ENCODE results near the gene ADAMTS3. TPM values are rescaled to one million over a fixed set of nuclear protein-coding genes. Genes with fewer than 3 reads are reported as not detected.

Gene ADAMTS3
- polyA plus RNA-seq, 2 of the 4 experiments (the other 2 are of a cell fraction) = 0.03 TPM; not detected in 1

DNA sequence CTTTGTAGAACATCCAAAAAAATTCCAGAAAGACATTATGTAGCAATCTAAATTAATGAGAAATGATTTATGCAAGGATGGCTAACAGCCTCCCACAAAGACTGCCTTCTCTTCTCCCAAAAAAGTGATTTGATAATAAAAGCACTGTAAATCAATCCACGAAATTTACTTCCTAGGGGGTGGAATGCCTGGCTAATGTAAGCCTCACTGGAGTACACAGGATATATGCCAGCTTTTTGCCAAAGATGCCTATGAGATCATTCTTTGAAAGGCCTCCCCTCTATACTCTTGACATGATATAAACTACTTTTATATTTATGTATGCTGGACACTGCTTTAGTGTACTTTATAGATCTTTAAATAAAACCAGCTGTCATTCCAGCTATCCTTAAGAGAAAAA lies 211.1 kb downstream of the ADAMTS3 start:
- TF ChIP-seq, protein P1, sequence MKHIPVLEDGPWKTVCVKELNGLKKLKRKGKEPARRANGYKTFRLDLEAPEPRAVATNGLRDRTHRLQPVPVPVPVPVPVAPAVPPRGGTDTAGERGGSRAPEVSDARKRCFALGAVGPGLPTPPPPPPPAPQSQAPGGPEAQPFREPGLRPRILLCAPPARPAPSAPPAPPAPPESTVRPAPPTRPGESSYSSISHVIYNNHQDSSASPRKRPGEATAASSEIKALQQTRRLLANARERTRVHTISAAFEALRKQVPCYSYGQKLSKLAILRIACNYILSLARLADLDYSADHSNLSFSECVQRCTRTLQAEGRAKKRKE (CRISPR knock-in tag; IDR thresholded peaks at IDR 0.05; ENCODE audit: low read depth) = no peak
- TF ChIP-seq ZC3H11A (IDR thresholded peaks at IDR 0.05) (no peak), RCOR1 (IDR thresholded peaks at IDR 0.05; ENCODE audit: low read depth, low read length) (no peak), CHD2 (IDR thresholded peaks at IDR 0.05; ENCODE audit: low read length, partially characterized antibody) (no peak), JUNB (IDR thresholded peaks at IDR 0.05) (no peak), HOXA7 (CRISPR knock-in tag; IDR thresholded peaks at IDR 0.05) (no peak), RFX5 (IDR thresholded peaks at IDR 0.05) (no peak), RNF2 (IDR thresholded peaks at IDR 0.05; ENCODE audit: borderline replicate concordance, low read depth) (no peak), FOSL2 (IDR thresholded peaks at IDR 0.05) (no peak), FOSL2 (CRISPR knock-in tag; IDR thresholded peaks at IDR 0.05) (no peak), RAD21 (conservative IDR thresholded peaks at IDR 0.05 in 1 of 2, IDR thresholded peaks at IDR 0.05 in 1 of 2) (no peak), POLR2AphosphoS2 (conservative IDR thresholded peaks at IDR 0.05; ENCODE audit: low read length) (no peak), EHF (CRISPR knock-in tag; IDR thresholded peaks at IDR 0.05) (no peak), RARB (CRISPR knock-in tag; IDR thresholded peaks at IDR 0.05) (no peak), CBX8 (IDR thresholded peaks at IDR 0.05) (no peak), HEYL (CRISPR knock-in tag; IDR thresholded peaks at IDR 0.05) (no peak), NPAS2 (CRISPR knock-in tag; IDR thresholded peaks at IDR 0.05; ENCODE audit: borderline replicate concordance) (no peak)
- TF ChIP-seq, protein P2, sequence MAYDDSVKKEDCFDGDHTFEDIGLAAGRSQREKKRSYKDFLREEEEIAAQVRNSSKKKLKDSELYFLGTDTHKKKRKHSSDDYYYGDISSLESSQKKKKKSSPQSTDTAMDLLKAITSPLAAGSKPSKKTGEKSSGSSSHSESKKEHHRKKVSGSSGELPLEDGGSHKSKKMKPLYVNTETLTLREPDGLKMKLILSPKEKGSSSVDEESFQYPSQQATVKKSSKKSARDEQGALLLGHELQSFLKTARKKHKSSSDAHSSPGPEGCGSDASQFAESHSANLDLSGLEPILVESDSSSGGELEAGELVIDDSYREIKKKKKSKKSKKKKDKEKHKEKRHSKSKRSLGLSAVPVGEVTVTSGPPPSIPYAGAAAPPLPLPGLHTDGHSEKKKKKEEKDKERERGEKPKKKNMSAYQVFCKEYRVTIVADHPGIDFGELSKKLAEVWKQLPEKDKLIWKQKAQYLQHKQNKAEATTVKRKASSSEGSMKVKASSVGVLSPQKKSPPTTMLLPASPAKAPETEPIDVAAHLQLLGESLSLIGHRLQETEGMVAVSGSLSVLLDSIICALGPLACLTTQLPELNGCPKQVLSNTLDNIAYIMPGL (CRISPR knock-in tag; IDR thresholded peaks at IDR 0.05; ENCODE audit: borderline replicate concordance) = no peak
- TF ChIP-seq, protein P3, sequence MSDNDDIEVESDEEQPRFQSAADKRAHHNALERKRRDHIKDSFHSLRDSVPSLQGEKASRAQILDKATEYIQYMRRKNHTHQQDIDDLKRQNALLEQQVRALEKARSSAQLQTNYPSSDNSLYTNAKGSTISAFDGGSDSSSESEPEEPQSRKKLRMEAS (IDR thresholded peaks at IDR 0.05) = no peak
- TF ChIP-seq, protein P4, sequence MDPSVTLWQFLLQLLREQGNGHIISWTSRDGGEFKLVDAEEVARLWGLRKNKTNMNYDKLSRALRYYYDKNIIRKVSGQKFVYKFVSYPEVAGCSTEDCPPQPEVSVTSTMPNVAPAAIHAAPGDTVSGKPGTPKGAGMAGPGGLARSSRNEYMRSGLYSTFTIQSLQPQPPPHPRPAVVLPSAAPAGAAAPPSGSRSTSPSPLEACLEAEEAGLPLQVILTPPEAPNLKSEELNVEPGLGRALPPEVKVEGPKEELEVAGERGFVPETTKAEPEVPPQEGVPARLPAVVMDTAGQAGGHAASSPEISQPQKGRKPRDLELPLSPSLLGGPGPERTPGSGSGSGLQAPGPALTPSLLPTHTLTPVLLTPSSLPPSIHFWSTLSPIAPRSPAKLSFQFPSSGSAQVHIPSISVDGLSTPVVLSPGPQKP (IDR thresholded peaks at IDR 0.05; ENCODE audit: low read depth, low read length) = no peak
- CTCF ChIA-PET = no interaction called here
- Histone ChIP-seq H3K4me1 (no peaks in the 10 kb centered on the region), H3K4me3 (no peak overlapping the region), H3K27ac (no peak overlapping the region), H3K9me3 (no peaks in the 10 kb centered on the region), H3K4me2 (no peak overlapping the region)
- 0% methylated on average over 1 of the region's 1 CpG for WGBS (ENCODE audit: missing lambda C conversion rate)
- POLR2A ChIA-PET = no interaction called here
- no peak for ATAC-seq
- DNase-seq (ENCODE audit: low read depth in 1 of 2, low spot score in 1 of 2) = no peak
- no peak for FAIRE-seq

DNA sequence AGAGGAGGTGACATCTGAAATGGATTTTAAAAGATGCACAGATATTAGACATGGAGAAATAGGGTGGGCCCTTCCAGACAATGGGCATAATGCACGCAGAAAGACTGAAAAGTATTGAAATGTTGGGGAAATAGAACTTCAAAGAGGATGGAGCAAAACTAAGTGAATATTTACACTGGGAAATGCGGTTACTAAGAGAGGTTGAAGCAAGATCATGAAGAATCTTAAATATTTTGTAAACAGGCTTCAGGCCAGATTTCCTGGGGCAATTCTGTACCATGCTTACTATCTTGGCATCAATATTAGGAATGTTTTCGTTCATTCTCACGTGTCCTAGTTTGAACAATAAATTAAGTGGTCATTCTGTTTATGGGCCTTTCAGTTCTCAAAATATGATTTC lies 216.3 kb downstream of the ADAMTS3 start:
- H3K4me3 ChIP-seq = no peak overlapping the region
- ATAC-seq (no peak), DNase-seq (ENCODE audit: low read depth in 1 of 2, low spot score in 1 of 2) (no peak), FAIRE-seq (no peak)
- no peak overlapping the region for H3K27ac ChIP-seq
- CTCF ChIA-PET = no interaction called here
- H3K4me1 ChIP-seq = no peaks in the 10 kb centered on the region
- WGBS (ENCODE audit: missing lambda C conversion rate) = 5% methylated on average over 4 of the region's 4 CpGs
- no peaks in the 10 kb centered on the region for H3K9me3 ChIP-seq
- no peak overlapping the region for H3K4me2 ChIP-seq
- POLR2A ChIA-PET = no interaction called here
- TF ChIP-seq HOXB13 (CRISPR knock-in tag; IDR thresholded peaks at IDR 0.05; ENCODE audit: low read depth) (no peak), RNF2 (IDR thresholded peaks at IDR 0.05; ENCODE audit: borderline replicate concordance, low read depth) (no peak), ZFP36 (IDR thresholded peaks at IDR 0.05; ENCODE audit: borderline replicate concordance, partially characterized antibody) (no peak), CBX2 (IDR thresholded peaks at IDR 0.05; ENCODE audit: borderline replicate concordance, low read depth) (no peak), GATA3 (IDR thresholded peaks at IDR 0.05; ENCODE audit: borderline replicate concordance) (no peak), FOXS1 (CRISPR knock-in tag; IDR thresholded peaks at IDR 0.05) (no peak), NR3C1 (IDR thresholded peaks at IDR 0.05) (no peak), ESRRA (IDR thresholded peaks at IDR 0.05; ENCODE audit: borderline replicate concordance, low read length) (no peak), POLR2AphosphoS2 (conservative IDR thresholded peaks at IDR 0.05; ENCODE audit: low read length) (no peak), ZNF302 (CRISPR knock-in tag; IDR thresholded peaks at IDR 0.05) (no peak), EHMT2 (IDR thresholded peaks at IDR 0.05; ENCODE audit: low read depth) (no peak)
- TF ChIP-seq, protein P5, sequence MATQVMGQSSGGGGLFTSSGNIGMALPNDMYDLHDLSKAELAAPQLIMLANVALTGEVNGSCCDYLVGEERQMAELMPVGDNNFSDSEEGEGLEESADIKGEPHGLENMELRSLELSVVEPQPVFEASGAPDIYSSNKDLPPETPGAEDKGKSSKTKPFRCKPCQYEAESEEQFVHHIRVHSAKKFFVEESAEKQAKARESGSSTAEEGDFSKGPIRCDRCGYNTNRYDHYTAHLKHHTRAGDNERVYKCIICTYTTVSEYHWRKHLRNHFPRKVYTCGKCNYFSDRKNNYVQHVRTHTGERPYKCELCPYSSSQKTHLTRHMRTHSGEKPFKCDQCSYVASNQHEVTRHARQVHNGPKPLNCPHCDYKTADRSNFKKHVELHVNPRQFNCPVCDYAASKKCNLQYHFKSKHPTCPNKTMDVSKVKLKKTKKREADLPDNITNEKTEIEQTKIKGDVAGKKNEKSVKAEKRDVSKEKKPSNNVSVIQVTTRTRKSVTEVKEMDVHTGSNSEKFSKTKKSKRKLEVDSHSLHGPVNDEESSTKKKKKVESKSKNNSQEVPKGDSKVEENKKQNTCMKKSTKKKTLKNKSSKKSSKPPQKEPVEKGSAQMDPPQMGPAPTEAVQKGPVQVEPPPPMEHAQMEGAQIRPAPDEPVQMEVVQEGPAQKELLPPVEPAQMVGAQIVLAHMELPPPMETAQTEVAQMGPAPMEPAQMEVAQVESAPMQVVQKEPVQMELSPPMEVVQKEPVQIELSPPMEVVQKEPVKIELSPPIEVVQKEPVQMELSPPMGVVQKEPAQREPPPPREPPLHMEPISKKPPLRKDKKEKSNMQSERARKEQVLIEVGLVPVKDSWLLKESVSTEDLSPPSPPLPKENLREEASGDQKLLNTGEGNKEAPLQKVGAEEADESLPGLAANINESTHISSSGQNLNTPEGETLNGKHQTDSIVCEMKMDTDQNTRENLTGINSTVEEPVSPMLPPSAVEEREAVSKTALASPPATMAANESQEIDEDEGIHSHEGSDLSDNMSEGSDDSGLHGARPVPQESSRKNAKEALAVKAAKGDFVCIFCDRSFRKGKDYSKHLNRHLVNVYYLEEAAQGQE (IDR thresholded peaks at IDR 0.05) = no peak
- TF ChIP-seq, protein P6, sequence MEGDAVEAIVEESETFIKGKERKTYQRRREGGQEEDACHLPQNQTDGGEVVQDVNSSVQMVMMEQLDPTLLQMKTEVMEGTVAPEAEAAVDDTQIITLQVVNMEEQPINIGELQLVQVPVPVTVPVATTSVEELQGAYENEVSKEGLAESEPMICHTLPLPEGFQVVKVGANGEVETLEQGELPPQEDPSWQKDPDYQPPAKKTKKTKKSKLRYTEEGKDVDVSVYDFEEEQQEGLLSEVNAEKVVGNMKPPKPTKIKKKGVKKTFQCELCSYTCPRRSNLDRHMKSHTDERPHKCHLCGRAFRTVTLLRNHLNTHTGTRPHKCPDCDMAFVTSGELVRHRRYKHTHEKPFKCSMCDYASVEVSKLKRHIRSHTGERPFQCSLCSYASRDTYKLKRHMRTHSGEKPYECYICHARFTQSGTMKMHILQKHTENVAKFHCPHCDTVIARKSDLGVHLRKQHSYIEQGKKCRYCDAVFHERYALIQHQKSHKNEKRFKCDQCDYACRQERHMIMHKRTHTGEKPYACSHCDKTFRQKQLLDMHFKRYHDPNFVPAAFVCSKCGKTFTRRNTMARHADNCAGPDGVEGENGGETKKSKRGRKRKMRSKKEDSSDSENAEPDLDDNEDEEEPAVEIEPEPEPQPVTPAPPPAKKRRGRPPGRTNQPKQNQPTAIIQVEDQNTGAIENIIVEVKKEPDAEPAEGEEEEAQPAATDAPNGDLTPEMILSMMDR (IDR thresholded peaks at IDR 0.05) = no peak
